ENCODE data around the gene ARHGAP6. TPM values are rescaled to one million over a fixed set of nuclear protein-coding genes. Genes with fewer than 3 reads are reported as not detected.

ARHGAP6 gene
- total and polyA plus RNA-seq, 2 of the 13 experiments (the other 11 are each of a cell fraction or from before 2014, with no cell fraction given): 0.11 TPM; not detected in 1

DNA sequence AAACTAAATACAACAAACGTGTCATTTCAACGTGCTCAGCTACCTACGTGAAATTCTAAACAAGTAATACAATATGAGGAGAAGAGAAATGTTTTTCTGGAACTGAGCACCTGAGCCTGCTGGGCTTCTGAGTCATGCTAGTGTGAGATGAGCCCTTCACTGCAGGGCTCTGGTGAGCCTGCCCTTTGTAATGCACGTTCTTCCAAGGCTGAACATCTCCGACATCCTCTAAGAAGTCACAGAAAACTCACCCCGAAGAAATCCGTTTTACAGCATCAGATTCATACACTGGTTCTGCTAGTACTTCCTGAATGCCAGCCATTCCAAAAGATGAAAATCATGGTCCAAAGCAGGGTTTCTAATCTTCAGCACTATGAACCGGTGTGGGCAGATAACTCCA, 215.4 kb downstream of the ARHGAP6 start:
- no peak for ATAC-seq
- Histone ChIP-seq H3K27me3 (ENCODE audit: control insufficient read depth in 1 of 2, insufficient read depth in 2 of 2, low read length in 2 of 2) (no peaks in the 10 kb centered on the region), H3K9ac (ENCODE audit: insufficient read depth, low read depth, low read length) (no peak overlapping the region), H4K20me1 (ENCODE audit: insufficient read depth, low read length) (no peaks in the 10 kb centered on the region), H3K79me2 (ENCODE audit: insufficient read depth, low read length) (no peaks in the 10 kb centered on the region), H3K4me3 (replicated peaks in 1 of 3; ENCODE audit: insufficient read depth in 1 of 3, low read depth in 2 of 3, low read length in 3 of 3) (no peak overlapping the region), H3K9me3 (ENCODE audit: low read length) (no peaks in the 10 kb centered on the region), H3K27ac (ENCODE audit: extremely low read length, insufficient read depth, low read length) (no peak overlapping the region), H3K4me1 (ENCODE audit: insufficient read depth, low read length) (no peaks in the 10 kb centered on the region), H2AFZ (ENCODE audit: low read length) (no peak overlapping the region), H3K4me2 (ENCODE audit: low read depth, low read length) (no peak overlapping the region), H3K36me3 (replicated peaks in 1 of 2; ENCODE audit: control insufficient read depth in 1 of 2, insufficient read depth in 2 of 2, low read length in 2 of 2) (no peaks in the 10 kb centered on the region)
- 0% methylated on average over 4 of the region's 8 CpGs for WGBS (ENCODE audit: low lambda C conversion rate)
- in situ Hi-C loops (cut with HindIII; ENCODE audit: extremely low pct_ligation_motif_present, low pct_unique_long_range_greater_than_20kb) (no loop called here), intact Hi-C loops (cut with micrococcal nuclease; ENCODE audit: unreplicated experiment) (no loop called here)
- ChIA-PET POLR2A (no interaction called here), CTCF (ENCODE audit: low intra/inter-chr PET ratio, low total read pairs) (no interaction called here)
- BruUV-seq (replicated peaks): no TSS peak
- TF ChIP-seq, protein P1, sequence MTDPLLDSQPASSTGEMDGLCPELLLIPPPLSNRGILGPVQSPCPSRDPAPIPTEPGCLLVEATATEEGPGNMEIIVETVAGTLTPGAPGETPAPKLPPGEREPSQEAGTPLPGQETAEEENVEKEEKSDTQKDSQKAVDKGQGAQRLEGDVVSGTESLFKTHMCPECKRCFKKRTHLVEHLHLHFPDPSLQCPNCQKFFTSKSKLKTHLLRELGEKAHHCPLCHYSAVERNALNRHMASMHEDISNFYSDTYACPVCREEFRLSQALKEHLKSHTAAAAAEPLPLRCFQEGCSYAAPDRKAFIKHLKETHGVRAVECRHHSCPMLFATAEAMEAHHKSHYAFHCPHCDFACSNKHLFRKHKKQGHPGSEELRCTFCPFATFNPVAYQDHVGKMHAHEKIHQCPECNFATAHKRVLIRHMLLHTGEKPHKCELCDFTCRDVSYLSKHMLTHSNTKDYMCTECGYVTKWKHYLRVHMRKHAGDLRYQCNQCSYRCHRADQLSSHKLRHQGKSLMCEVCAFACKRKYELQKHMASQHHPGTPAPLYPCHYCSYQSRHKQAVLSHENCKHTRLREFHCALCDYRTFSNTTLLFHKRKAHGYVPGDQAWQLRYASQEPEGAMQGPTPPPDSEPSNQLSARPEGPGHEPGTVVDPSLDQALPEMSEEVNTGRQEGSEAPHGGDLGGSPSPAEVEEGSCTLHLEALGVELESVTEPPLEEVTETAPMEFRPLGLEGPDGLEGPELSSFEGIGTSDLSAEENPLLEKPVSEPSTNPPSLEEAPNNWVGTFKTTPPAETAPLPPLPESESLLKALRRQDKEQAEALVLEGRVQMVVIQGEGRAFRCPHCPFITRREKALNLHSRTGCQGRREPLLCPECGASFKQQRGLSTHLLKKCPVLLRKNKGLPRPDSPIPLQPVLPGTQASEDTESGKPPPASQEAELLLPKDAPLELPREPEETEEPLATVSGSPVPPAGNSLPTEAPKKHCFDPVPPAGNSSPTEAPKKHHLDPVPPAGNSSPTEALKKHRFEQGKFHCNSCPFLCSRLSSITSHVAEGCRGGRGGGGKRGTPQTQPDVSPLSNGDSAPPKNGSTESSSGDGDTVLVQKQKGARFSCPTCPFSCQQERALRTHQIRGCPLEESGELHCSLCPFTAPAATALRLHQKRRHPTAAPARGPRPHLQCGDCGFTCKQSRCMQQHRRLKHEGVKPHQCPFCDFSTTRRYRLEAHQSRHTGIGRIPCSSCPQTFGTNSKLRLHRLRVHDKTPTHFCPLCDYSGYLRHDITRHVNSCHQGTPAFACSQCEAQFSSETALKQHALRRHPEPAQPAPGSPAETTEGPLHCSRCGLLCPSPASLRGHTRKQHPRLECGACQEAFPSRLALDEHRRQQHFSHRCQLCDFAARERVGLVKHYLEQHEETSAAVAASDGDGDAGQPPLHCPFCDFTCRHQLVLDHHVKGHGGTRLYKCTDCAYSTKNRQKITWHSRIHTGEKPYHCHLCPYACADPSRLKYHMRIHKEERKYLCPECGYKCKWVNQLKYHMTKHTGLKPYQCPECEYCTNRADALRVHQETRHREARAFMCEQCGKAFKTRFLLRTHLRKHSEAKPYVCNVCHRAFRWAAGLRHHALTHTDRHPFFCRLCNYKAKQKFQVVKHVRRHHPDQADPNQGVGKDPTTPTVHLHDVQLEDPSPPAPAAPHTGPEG (CRISPR knock-in tag; IDR thresholded peaks at IDR 0.05): no peak
- TF ChIP-seq, protein P2, sequence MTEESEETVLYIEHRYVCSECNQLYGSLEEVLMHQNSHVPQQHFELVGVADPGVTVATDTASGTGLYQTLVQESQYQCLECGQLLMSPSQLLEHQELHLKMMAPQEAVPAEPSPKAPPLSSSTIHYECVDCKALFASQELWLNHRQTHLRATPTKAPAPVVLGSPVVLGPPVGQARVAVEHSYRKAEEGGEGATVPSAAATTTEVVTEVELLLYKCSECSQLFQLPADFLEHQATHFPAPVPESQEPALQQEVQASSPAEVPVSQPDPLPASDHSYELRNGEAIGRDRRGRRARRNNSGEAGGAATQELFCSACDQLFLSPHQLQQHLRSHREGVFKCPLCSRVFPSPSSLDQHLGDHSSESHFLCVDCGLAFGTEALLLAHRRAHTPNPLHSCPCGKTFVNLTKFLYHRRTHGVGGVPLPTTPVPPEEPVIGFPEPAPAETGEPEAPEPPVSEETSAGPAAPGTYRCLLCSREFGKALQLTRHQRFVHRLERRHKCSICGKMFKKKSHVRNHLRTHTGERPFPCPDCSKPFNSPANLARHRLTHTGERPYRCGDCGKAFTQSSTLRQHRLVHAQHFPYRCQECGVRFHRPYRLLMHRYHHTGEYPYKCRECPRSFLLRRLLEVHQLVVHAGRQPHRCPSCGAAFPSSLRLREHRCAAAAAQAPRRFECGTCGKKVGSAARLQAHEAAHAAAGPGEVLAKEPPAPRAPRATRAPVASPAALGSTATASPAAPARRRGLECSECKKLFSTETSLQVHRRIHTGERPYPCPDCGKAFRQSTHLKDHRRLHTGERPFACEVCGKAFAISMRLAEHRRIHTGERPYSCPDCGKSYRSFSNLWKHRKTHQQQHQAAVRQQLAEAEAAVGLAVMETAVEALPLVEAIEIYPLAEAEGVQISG (CRISPR knock-in tag; IDR thresholded peaks at IDR 0.05): no peak
- TF ChIP-seq SRSF4 (IDR thresholded peaks at IDR 0.05; ENCODE audit: low read depth, low read length, poor library complexity, severe bottlenecking) (no peak), NFIB (CRISPR knock-in tag; IDR thresholded peaks at IDR 0.05; ENCODE audit: borderline replicate concordance) (no peak), HMG20A (CRISPR knock-in tag; IDR thresholded peaks at IDR 0.05; ENCODE audit: borderline replicate concordance) (no peak), CENPX (CRISPR knock-in tag; IDR thresholded peaks at IDR 0.05) (no peak), HNRNPL (IDR thresholded peaks at IDR 0.05; ENCODE audit: low read depth, low read length) (no peak), ZNF563 (CRISPR knock-in tag; IDR thresholded peaks at IDR 0.05) (no peak), TSC22D2 (CRISPR knock-in tag; IDR thresholded peaks at IDR 0.05; ENCODE audit: borderline replicate concordance) (no peak), ZNF570 (CRISPR knock-in tag; IDR thresholded peaks at IDR 0.05; ENCODE audit: borderline replicate concordance) (no peak), ZNF124 (CRISPR knock-in tag; IDR thresholded peaks at IDR 0.05) (no peak), ZFY (CRISPR knock-in tag; IDR thresholded peaks at IDR 0.05) (no peak), ATRX (CRISPR knock-in tag; IDR thresholded peaks at IDR 0.05; ENCODE audit: borderline replicate concordance) (no peak)
- FAIRE-seq: no peak
- DNase-seq (ENCODE audit: low spot score): no peak

Measured in HepG2 (cell line).